UCSD-AML1 (cell line): Measurements from ENCODE around the gene IGFBP3.
A peak's percentile ranks its signal among the peaks of the same experiment; 100 is the strongest.
"Not testable (repeated sequence)": the region's sequence is repeated elsewhere in the genome, so short reads cannot be mapped to it uniquely, and the experiment has no call there.

Experiments used
- DNase-seq: peaks from one replicate; lab custom pipeline; 2025; ENCODE audit not compliant: unreplicated experiment; lab: John Stamatoyannopoulos, UW

The IGFBP3 gene

GRCh38 chr7:45920502-45921380 lies at the start of gene IGFBP3:
IGFBP3 (minus strand) TSS chr7:45921272; CDS start chr7:45921140, 132 bp downstream.
- DNase-seq: no peak

GRCh38 chr7:45970454-45970853 lies 49.4 kb upstream of the IGFBP3 start:
- DNase-seq: no peak

GRCh38 chr7:45969940-45970339 lies 48.9 kb upstream of the IGFBP3 start:
- DNase-seq: no peak

GRCh38 chr7:45968856-45969541 lies 47.9 kb upstream of the IGFBP3 start:
- no peak for DNase-seq

- DNase-seq: no peak
These were observed 47.2 kb upstream of the IGFBP3 start for GRCh38 chr7:45968312-45968711.

GRCh38 chr7:45967591-45968157 lies 46.6 kb upstream of the IGFBP3 start:
- no peak for DNase-seq

GRCh38 chr7:45962861-45963260 lies 41.8 kb upstream of the IGFBP3 start:
- DNase-seq: no peak

- DNase-seq: no peak
These were observed 36.6 kb upstream of the IGFBP3 start for GRCh38 chr7:45957721-45958120.

- DNase-seq: no peak
These were observed 34.2 kb upstream of the IGFBP3 start for GRCh38 chr7:45955286-45955685.

GRCh38 chr7:45953055-45953454 lies 32.0 kb upstream of the IGFBP3 start:
- not testable (repeated sequence) for DNase-seq

- no peak for DNase-seq
These were observed 23.0 kb upstream of the IGFBP3 start for GRCh38 chr7:45944058-45944457.

GRCh38 chr7:45940939-45941338 lies 19.9 kb upstream of the IGFBP3 start:
- no peak for DNase-seq

GRCh38 chr7:45940237-45940781 lies 19.2 kb upstream of the IGFBP3 start:
- DNase-seq: peak; percentile 31

GRCh38 chr7:45939574-45939973 lies 18.5 kb upstream of the IGFBP3 start:
- no peak for DNase-seq

GRCh38 chr7:45938626-45939302 lies 17.7 kb upstream of the IGFBP3 start:
- no peak for DNase-seq

GRCh38 chr7:45937862-45938261 lies 16.8 kb upstream of the IGFBP3 start:
- DNase-seq: no peak

GRCh38 chr7:45937301-45937700 lies 16.2 kb upstream of the IGFBP3 start:
- no peak for DNase-seq

- DNase-seq: no peak
These were observed 9.9 kb upstream of the IGFBP3 start for GRCh38 chr7:45930967-45931366.

- DNase-seq: no peak
These were observed 6.6 kb upstream of the IGFBP3 start for GRCh38 chr7:45927721-45928120.

GRCh38 chr7:45924283-45924682 lies 3.2 kb upstream of the IGFBP3 start:
- DNase-seq: no peak

GRCh38 chr7:45923818-45924217 lies 2.7 kb upstream of the IGFBP3 start:
- DNase-seq: no peak
